GM03348 (cell line): ENCODE data around the gene KLHL10.
"Not testable (repeated sequence)": the region's sequence is repeated elsewhere in the genome, so short reads cannot be mapped to it uniquely, and the experiment has no call there.

Source experiments
- DNase-seq: peaks from one replicate; pipeline ENCODE4 v3.0.0; 2012; ENCODE audit warnings: low spot score

The KLHL10 gene

DNA sequence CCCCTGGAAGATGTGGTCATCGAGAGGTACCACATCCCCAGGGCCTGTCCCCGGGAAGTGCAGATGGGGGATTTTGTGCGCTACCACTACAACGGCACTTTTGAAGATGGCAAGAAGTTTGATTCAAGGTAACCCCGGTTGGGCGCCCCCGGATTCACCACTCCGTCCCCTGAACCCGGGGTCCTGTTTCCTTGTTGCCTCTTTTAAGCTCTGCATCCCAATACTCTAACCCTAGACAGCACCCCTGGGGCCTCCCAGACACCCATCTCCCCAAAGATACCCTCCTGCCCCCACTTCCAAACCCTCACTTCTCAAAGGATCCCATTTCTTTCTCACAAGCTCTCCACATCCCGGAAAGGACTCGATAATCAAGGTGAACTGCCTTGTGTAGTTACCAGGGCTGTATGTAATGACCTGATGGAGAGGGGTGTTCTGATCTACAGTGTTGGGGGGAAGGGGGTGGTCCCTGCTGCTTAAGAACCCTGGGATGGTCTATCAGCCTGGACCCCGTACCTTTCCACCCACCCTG lies 24.4 kb upstream of the KLHL10 start:
- DNase-seq: no peak

DNA sequence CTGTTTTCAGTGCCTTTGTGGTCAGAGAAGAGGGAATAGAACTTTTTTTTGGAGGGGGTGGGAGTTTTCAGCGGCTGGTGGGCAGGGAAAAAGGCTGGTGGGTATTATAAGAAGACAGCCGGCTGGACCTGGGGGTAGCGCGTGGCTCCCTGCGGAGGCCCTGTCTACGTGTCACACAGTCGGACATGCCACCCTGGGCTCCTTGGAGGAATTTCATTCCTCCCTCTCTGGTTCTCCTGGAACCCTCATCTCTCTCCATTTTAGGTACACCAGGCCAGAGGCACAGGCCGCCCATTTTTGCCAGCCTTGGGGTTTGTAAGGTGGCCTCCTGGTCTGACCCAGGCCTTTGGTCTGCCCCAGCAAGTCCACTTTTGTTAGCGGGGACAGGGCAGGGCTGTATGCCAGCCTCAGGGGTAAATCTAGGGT lies 23.9 kb upstream of the KLHL10 start:
- no peak for DNase-seq

DNA sequence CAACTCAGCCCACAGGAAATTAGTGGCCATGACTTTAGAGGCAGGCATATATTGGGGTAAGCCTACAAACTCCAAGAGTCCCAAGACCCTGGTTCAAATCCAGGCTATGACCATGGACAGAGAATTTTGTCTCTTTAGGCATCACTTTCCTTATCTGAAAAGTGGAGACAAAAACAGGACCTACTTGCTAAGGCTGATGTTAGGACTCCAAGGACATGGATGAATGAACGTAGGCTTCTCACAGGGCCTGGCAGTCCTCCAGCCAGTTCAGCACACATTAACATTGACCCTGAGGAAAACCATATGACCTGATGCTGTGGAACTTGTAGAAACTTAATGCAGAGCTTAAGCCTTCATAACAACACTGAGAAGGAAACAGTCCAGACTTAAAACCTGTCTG lies 23.4 kb upstream of the KLHL10 start:
- no peak for DNase-seq

DNA sequence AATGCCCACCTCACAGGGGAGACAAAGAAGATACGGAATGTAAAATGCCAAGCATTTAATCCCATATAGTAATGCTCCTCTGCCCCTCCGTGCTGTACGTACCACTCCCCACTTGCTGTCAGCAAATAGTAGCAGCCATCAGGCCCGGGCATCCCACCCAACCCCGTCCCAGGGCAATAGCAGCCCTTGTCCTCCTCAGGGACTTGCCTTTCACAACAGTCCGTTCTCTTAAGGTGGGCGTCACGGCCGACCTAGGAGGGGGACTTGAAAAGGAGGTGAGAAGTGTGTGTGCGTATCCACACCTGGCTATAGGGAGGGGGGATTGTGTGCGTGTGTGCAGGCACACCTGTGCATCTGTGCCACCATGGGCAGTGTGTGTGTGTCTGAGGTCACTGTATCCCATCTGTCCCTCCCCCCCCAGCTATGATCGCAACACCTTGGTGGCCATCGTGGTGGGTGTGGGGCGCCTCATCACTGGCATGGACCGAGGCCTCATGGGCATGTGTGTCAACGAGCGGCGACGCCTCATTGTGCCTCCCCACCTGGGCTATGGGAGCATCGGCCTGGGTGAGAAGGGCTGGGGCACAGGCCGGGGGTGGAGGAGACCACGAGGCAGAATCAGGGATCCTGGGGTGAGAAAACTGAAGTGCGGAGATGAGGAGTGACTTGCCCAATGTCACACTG lies 20.8 kb upstream of the KLHL10 start:
- DNase-seq: no peak

GRCh38 chr17:41818024-41818423 lies 19.6 kb upstream of the KLHL10 start:
- DNase-seq: no peak

DNA sequence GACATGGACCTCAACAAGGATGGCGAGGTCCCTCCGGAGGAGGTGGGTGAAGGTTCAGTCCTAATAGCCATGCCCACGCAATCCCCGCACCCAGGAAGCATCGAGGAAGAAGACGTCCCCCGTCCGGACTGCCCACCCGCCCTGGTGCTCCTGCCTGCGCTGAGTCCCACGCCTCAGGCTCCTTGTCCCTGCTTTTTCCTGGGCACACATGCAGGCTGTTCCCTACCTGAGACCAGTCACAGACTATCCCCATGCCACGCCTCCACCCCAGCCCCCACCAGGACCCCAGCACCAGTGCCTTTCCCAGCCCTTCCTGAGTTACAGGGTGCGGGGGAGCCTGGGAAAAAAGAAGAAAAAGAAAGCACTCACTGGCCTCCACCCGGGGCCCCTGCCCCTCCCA lies 15.8 kb upstream of the KLHL10 start:
- no peak for DNase-seq

DNA sequence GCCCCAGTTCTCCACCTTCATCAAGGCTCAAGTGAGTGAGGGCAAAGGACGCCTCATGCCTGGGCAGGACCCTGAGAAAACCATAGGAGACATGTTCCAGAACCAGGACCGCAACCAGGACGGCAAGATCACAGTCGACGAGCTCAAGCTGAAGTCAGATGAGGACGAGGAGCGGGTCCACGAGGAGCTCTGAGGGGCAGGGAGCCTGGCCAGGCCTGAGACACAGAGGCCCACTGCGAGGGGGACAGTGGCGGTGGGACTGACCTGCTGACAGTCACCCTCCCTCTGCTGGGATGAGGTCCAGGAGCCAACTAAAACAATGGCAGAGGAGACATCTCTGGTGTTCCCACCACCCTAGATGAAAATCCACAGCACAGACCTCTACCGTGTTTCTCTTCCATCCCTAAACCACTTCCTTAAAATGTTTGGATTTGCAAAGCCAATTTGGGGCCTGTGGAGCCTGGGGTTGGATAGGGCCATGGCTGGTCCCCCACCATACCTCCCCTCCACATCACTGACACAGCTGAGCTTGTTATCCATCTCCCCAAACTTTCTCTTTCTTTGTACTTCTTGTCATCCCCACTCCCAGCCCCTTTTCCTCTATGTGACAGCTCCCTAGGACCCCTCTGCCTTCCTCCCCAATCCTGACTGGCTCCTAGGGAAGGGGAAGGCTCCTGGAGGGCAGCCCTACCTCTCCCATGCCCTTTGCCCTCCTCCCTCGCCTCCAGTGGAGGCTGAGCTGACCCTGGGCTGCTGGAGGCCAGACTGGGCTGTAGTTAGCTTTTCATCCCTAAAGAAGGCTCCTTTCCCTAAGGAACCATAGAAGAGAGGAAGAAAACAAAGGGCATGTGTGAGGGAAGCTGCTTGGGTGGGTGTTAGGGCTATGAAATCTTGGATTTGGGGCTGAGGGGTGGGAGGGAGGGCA lies 15.1 kb upstream of the KLHL10 start:
- no peak for DNase-seq

DNA sequence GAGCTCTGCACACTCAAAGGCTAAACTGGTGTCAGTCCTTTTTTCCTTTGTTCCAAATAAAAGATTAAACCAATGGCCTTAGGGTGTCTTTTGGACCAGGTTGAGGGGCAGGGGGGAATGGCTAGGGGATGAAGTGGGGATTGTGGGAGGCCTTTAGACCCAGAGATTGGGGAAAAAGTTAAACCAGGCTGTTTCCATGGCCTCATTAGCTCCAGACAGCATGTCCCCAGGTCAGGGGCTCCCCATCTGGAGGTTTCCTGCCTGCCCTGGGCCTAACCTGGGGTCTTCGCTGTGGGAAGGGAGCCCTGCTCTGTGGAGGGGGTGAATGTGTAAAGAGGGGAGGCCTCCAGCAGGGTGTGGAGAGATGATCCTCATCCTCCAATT lies 14.5 kb upstream of the KLHL10 start:
- DNase-seq: no peak

- DNase-seq: no peak
These were observed 14.0 kb upstream of the KLHL10 start for GRCh38 chr17:41823580-41823979.

DNA sequence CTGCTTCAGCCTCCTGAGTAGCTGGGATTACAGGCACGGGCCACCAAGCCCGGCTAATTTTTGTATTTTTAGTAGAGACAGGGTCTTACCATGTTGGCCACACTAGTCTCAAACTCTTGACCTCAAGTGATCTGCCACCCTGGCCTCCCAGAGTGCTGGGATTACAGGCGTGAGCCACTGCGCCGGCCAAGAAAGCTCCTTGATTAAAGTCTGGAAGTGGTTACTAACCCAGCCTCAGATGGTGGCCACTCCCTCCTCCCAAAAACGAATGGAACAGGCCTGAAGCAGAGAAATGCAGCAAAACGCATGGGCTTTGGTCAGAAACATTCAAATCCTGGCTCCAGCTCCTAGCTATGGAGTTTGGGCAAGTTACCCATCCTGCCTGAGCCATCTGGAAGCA lies 13.5 kb upstream of the KLHL10 start:
- DNase-seq: peak; percentile 61

- no peak for DNase-seq
These were observed 12.3 kb upstream of the KLHL10 start for GRCh38 chr17:41825175-41825845.

DNA sequence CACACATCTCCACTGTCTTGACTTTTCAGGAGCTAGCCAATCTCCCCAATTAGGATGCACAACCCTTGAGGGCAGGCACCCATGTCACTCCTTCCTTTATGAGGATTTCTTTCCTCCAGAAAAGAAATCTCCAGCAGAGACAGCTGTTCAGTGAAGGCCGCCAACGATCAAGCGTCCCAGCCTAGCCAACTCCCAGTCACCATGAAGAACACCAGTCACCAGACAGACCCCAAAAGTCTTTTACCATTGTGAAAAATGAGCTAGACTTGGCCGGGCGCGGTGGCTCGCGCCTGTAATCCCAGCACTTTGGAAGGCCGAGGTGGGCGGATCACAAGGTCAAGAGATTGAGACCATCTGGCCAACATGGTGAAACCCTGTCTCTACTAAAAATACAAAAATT lies 7.7 kb upstream of the KLHL10 start:
- not testable (repeated sequence) for DNase-seq

DNA sequence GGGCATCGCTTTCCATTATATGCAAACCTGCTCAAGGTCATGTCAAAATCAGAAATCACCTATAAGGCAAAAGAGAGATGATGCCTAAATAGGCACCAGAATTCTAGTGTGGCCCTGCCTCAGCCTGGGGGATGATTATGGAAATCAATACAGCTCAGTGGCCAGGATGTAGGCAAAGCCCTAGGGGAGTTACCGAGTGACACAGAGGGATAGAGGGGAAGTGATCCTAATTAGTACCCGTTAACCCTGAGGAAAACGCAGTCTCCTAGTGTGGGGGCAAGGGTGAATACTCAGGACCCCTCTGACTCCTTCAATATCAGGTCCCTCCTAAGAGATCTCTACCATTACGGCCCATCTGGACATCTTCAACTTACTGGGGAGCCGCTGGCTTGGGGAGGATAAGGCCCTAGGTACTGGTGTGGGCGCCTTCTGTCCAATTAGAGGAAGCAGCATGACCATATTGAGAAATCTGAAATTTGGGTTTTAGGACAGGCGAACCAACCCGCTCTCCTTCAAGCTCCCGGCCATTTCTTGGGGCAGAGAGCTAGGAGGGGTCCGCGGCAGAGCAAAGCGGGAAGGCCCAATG lies 2.3 kb upstream of the KLHL10 start:
- peak; percentile 51 for DNase-seq

- DNase-seq: peak; percentile 97
These were observed 1.6 kb upstream of the KLHL10 start, which contains the start of gene NT5C3B for GRCh38 chr17:41835800-41836549. NT5C3B (minus strand) TSS chr17:41836232; CDS start chr17:41836193, 39 bp downstream.

- no peak for DNase-seq
These were observed 952 bp upstream of the KLHL10 start for GRCh38 chr17:41836550-41837196.

DNA sequence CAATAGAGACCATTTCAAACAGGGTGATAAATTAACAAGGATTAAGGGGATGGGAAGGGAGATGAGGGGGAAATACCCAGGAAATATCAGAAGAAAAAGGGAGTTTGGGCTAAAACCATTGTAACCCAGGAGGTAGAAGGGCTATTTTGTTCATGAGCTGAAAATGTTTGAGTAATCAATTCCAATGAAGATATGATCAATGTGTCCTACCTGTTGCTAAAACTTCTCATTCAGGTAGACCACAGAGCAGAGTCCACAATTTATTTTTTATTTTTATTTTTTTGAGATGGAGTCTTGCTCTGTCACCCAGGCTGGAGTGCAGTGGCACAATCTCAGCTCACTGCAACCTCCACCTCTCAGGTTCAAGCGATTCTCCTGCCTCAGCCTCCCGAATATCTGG lies 1.8 kb downstream of the KLHL10 start:
- DNase-seq: not testable (repeated sequence)

DNA sequence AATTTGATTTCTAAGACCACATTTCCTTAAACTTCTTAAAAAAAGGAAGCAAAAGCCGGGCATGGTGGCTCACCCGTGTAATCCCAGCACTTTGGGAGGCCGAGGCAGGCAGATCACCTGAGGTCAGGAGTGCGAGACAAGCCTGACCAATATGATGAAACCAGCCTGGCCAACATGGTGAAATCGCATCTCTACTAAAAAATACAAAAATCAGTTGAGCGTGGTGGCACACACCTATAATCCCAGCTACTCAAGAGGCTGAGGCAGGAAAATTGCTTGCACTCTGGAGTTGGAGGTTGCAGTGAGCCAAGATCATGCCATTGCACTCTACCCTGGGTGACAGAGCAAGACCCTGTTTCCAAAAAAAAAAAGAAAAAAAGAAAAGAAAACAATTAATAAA lies 3.2 kb downstream of the KLHL10 start:
- DNase-seq: not testable (repeated sequence)

DNA sequence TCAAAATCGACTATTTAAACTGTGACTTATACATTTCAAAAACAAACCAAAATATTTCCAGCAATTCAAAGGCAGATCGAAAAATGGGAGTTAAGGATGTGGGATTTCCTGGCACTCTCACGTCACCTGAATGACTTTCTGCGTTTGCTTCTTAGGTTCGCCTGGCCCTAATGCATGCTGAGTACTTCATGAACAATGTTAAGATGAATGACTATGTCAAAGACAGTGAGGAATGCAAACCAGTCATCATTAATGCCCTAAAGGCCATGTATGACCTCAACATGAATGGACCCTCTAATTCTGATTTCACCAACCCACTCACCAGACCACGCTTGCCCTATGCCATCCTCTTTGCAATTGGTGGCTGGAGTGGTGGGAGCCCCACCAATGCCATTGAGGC lies 7.3 kb downstream of the KLHL10 start:
- DNase-seq: no peak

GRCh38 chr17:41848788-41849187 lies 11.2 kb downstream of the KLHL10 start:
- no peak for DNase-seq

DNA sequence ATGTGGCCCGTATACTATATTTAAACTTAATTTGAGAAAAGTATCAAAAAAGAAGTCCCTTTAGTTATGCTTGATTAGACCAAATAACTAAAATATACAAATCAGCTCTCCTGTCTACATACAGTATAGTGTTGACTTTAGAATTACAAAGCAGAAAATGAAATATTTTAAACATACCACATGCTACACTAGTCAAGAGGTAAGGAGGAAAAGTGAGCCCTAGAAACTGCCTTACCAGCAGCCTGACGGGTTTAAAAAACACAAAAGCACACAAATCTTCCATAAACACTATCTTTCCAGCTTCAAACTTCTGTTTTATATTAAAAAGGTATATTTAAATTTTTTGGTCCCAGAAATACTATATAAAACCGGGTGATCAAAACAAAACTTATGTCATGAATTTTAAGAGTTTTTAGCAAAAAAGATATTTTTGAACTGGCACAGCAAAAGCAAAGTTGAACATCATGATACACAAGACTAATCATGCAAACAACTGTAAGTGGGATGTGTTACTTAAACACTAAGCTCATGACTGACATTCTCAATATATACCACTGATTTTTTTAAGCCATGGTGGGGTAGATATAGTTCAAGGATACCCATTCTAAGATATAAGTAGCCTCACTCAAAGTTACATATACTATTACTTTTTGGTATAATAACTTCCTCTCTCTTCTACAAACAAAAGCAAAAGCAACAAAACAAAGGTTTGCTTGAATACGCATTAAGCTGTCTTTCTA lies 11.8 kb downstream of the KLHL10 start:
- DNase-seq: no peak
